Endometrial microvascular endothelial cells (primary cell): ENCODE measurements around the gene CASP7. TPM values are rescaled to one million over a fixed set of nuclear protein-coding genes. Genes with fewer than 3 reads are reported as not detected.
"Not testable (repeated sequence)": the region's sequence is repeated elsewhere in the genome, so short reads cannot be mapped to it uniquely, and the experiment has no call there.

Experiments
- in situ Hi-C: cut with HindIII; loops from 2 replicates; pipeline ENCODE4 v1.10.0; 2017; ENCODE audit warnings: low sequenced_read_pairs, low pct_unique_long_range_greater_than_20kb; ENCODE audit errors: inconsistent ontology term
- total RNA-seq: library from RNA; depleted of rRNA; stranded (reverse); fragments of >200 nt; gene quantifications from one replicate; pipeline ENCODE4 v1.2.3, GENCODE V29; 2015; ENCODE audit errors: inconsistent ontology term

Gene CASP7
- 71.7 TPM for total RNA-seq

GRCh38 chr10:113679463-113680189 is at the start of gene CASP7:
CASP7 (plus strand) TSS chr10:113679912; CDS start chr10:113697494, 17,582 bp downstream.
- in situ Hi-C loops, result no loop called here

- in situ Hi-C loops, result no loop called here
These were observed 48.7 kb upstream of the CASP7 start for GRCh38 chr10:113630929-113631533.

- in situ Hi-C loops, result no loop called here
These were observed 47.9 kb upstream of the CASP7 start for GRCh38 chr10:113631684-113632367.

- in situ Hi-C loops, result no loop called here
These were observed 39.7 kb upstream of the CASP7 start for GRCh38 chr10:113639966-113640365.

GRCh38 chr10:113641702-113642101 is 38.0 kb upstream of the CASP7 start:
- in situ Hi-C loops, result no loop called here

- in situ Hi-C loops, result no loop called here
These were observed 36.5 kb upstream of the CASP7 start for GRCh38 chr10:113643183-113643582.

- in situ Hi-C loops, result no loop called here
These were observed 35.3 kb upstream of the CASP7 start for GRCh38 chr10:113644185-113645120.

- in situ Hi-C loops, result no loop called here
These were observed 33.1 kb upstream of the CASP7 start for GRCh38 chr10:113646336-113647201.

- in situ Hi-C loops, result no loop called here
These were observed 31.9 kb upstream of the CASP7 start for GRCh38 chr10:113647812-113648211.

GRCh38 chr10:113648478-113648877 is 31.2 kb upstream of the CASP7 start:
- in situ Hi-C loops, result no loop called here

- in situ Hi-C loops, result no loop called here
These were observed 29.5 kb upstream of the CASP7 start for GRCh38 chr10:113650172-113650571.

- in situ Hi-C loops, result no loop called here
These were observed 28.7 kb upstream of the CASP7 start for GRCh38 chr10:113651021-113651420.

- in situ Hi-C loops, result no loop called here
These were observed 27.8 kb upstream of the CASP7 start for GRCh38 chr10:113651898-113652297.

- in situ Hi-C loops, result not testable (repeated sequence)
These were observed 27.3 kb upstream of the CASP7 start for GRCh38 chr10:113652456-113652855.

GRCh38 chr10:113656896-113657295 is 22.8 kb upstream of the CASP7 start:
- in situ Hi-C loops, result no loop called here

GRCh38 chr10:113657544-113657943 is 22.2 kb upstream of the CASP7 start:
- in situ Hi-C loops, result no loop called here

- in situ Hi-C loops, result no loop called here
These were observed 18.4 kb upstream of the CASP7 start for GRCh38 chr10:113661332-113661731.

- in situ Hi-C loops, result no loop called here
These were observed 16.6 kb upstream of the CASP7 start for GRCh38 chr10:113663142-113663541.
